Stimulated activated CD4-positive, alpha-beta T cell treated with anti-CD3 and anti-CD28 coated beads, TNF-alpha, amount 100 ng/mL, for 1 hour (primary cell): Measurements from ENCODE around the gene ACADS.
"Not testable (repeated sequence)": the region's sequence is repeated elsewhere in the genome, so short reads cannot be mapped to it uniquely, and the experiment has no call there.

Source experiments
- DNase-seq, 3 donors: peaks; one replicate each; pipeline ENCODE4 v3.0.0-alpha.2; 2020; ENCODE audit warnings: low read depth in 3 of 3, low spot score in 1 of 3

The ACADS gene

GRCh38 chr12:120725151-120725658 is 421 bp upstream of the ACADS start:
- no peak for DNase-seq

GRCh38 chr12:120726510-120726793 is 826 bp downstream of the ACADS start:
- DNase-seq = no peak

- DNase-seq = no peak
Observed at GRCh38 chr12:120726961-120727360, 1.3 kb downstream of the ACADS start.

GRCh38 chr12:120732198-120732597 is 6.6 kb downstream of the ACADS start:
- not testable (repeated sequence) for DNase-seq

GRCh38 chr12:120733574-120733973 is 7.9 kb downstream of the ACADS start:
- DNase-seq = no peak

- no peak for DNase-seq
Observed at GRCh38 chr12:120734210-120734609, 8.6 kb downstream of the ACADS start.

GRCh38 chr12:120735181-120735580 is 9.6 kb downstream of the ACADS start:
- DNase-seq = no peak

- DNase-seq = no peak
Observed at GRCh38 chr12:120736404-120737331, 11.0 kb downstream of the ACADS start.

- no peak for DNase-seq
Observed at GRCh38 chr12:120737557-120738251, 12.1 kb downstream of the ACADS start.

GRCh38 chr12:120738252-120739030 is 12.8 kb downstream of the ACADS start:
- no peak for DNase-seq

- no peak for DNase-seq
Observed at GRCh38 chr12:120739031-120739762, 13.6 kb downstream of the ACADS start.

- DNase-seq = no peak
Observed at GRCh38 chr12:120739821-120740613, 14.4 kb downstream of the ACADS start.

GRCh38 chr12:120740871-120741270 is 15.2 kb downstream of the ACADS start:
- DNase-seq = no peak

GRCh38 chr12:120741476-120742421 is 16.1 kb downstream of the ACADS start:
- no peak for DNase-seq

GRCh38 chr12:120744922-120745493 is 19.4 kb downstream of the ACADS start:
- no peak for DNase-seq

- no peak for DNase-seq
Observed at GRCh38 chr12:120748242-120748641, 22.6 kb downstream of the ACADS start.

- DNase-seq = no peak
Observed at GRCh38 chr12:120749256-120749655, 23.6 kb downstream of the ACADS start.

GRCh38 chr12:120750806-120751205 is 25.2 kb downstream of the ACADS start:
- no peak for DNase-seq

GRCh38 chr12:120751389-120751788 is 25.8 kb downstream of the ACADS start:
- no peak for DNase-seq
